Gastrocnemius medialis (tissue), 4 donors: ENCODE results near the gene GJA5. TPM values are rescaled to one million over a fixed set of nuclear protein-coding genes. Genes with fewer than 3 reads are reported as not detected.

Experiments
- ATAC-seq, 2 donors: fragments of 150-250 bp; one replicate each; pipeline ENCODE4 v1.9.1; 2016
- DNase-seq, 2 donors: peaks; one replicate each; pipeline ENCODE4 v3.0.0-alpha.2; 2019
- H3K27ac ChIP-seq, 4 donors: fragments of 200-600 bp; sonication (generic); 1 replicate in 1 of 4; 2 replicates in 3 of 4; pipeline ENCODE4 v1.5.1; 2016 to 2018; ENCODE audit warnings: mild to moderate bottlenecking in 2 of 4, moderate library complexity in 1 of 4
- H3K27me3 ChIP-seq, 3 donors: fragments of 200-600 bp; sonication (generic) in 2 of 3; 1 replicate in 1 of 3; 2 replicates in 2 of 3; pipeline versions ENCODE4 v1.5.1 to v1.6.0; 2016 to 2019; ENCODE audit warnings: mild to moderate bottlenecking in 1 of 3, moderate library complexity in 1 of 3
- H3K36me3 ChIP-seq, 2 donors: fragments of 200-600 bp; sonication (generic) in 1 of 2; one replicate each; pipeline ENCODE4 v1.5.1; 2017 to 2018
- H3K4me1 ChIP-seq, 2 donors: fragments of 200-600 bp; sonication (generic) in 1 of 2; one replicate each; pipeline ENCODE4 v1.5.1; 2016 to 2017; ENCODE audit warnings: mild to moderate bottlenecking in 2 of 2
- H3K4me3 ChIP-seq, 4 donors: fragments of 200-600 bp; sonication (generic) in 3 of 4; 1 replicate in 1 of 4; 2 replicates in 3 of 4; pipeline ENCODE4 v1.5.1; 2016 to 2019; ENCODE audit warnings: mild to moderate bottlenecking in 2 of 4
- H3K9me3 ChIP-seq, 3 donors: fragments of 200-600 bp; sonication (generic) in 2 of 3; 1 replicate in 1 of 3; 2 replicates in 2 of 3; pipeline ENCODE4 v1.5.1; 2016 to 2019
- CTCF ChIP-seq, 5 experiments: fragments of 450-650 bp in 3 of 5; fragments of 200-600 bp in 2 of 5; sonication (generic) in 2 of 5; IDR thresholded peaks in 4 of 5; conservative IDR thresholded peaks in 1 of 5; 1 replicate in 4 of 5; 2 replicates in 1 of 5; pipeline ENCODE4 v1.5.1; 2016 to 2019; ENCODE audit warnings: antibody characterized with exemption in 5 of 5, mild to moderate bottlenecking in 3 of 5, moderate library complexity in 3 of 5
- POLR2A ChIP-seq, 2 donors: fragments of 450-650 bp; IDR thresholded peaks; one replicate each; pipeline ENCODE4 v1.6.1; 2017; ENCODE audit warnings: antibody characterized with exemption in 2 of 2, mild to moderate bottlenecking in 2 of 2, moderate library complexity in 2 of 2
- in situ Hi-C, 4 donors: fragments of 200-750 bp; cut with MboI; loops; one replicate each; pipeline versions ENCODE4 v1.15.0 to v1.8.0; 2017; ENCODE audit warnings: low sequenced_read_pairs in 4 of 4
- intact Hi-C: fragments of 100-400 bp; cut with DNase I; formaldehyde crosslinking; loops from one replicate; pipeline ENCODE4 v1.15.1; 2023; ENCODE audit warnings: low total_unique reads
- total RNA-seq, 4 donors: library from RNA; depleted of rRNA; stranded (reverse); fragments of >200 nt; gene quantifications; one replicate each; pipeline versions ENCODE4 v1.1.0 to v1.2.3, GENCODE V29; 2016

The GJA5 gene
- total RNA-seq, 4 donors from 2014 or later: 1.4 to 7.7 (median 2.6) TPM

GRCh38 chr1:147740391-147740790 is 20.0 kb downstream of the GJA5 start:
- intact Hi-C loops: no loop called here
- no peak overlapping the region for H3K4me3 ChIP-seq
- H3K27ac ChIP-seq: no peak overlapping the region
- H3K36me3 ChIP-seq: no peaks in the 10 kb centered on the region
- no peaks in the 10 kb centered on the region for H3K9me3 ChIP-seq
- DNase-seq (no peak), ATAC-seq (no peak)
- TF ChIP-seq POLR2A (IDR thresholded peaks at IDR 0.05): no peak
- no peak for TF ChIP-seq CTCF (IDR thresholded peaks at IDR 0.05 in 4 of 5, conservative IDR thresholded peaks at IDR 0.05 in 1 of 5)
- H3K4me1 ChIP-seq: no peaks in the 10 kb centered on the region
- no peaks in the 10 kb centered on the region for H3K27me3 ChIP-seq
- in situ Hi-C loops: no loop called here

- in situ Hi-C loops: loop anchor here in 1 of 4 donors (10.0 kb wide), 1 partner anchor 146 kb away; no protein-coding TSS in a partner anchor
- Histone ChIP-seq H3K9me3 (no peaks in the 10 kb centered on the region), H3K4me3 (no peak overlapping the region), H3K27ac (no peak overlapping the region), H3K27me3 (no peaks in the 10 kb centered on the region), H3K4me1 (no peaks in the 10 kb centered on the region), H3K36me3 (no peaks in the 10 kb centered on the region)
- DNase-seq (no peak), ATAC-seq (no peak)
- intact Hi-C loops: no loop called here
- TF ChIP-seq CTCF (IDR thresholded peaks at IDR 0.05 in 4 of 5, conservative IDR thresholded peaks at IDR 0.05 in 1 of 5): no peak
- TF ChIP-seq POLR2A (IDR thresholded peaks at IDR 0.05): no peak
Observed at GRCh38 chr1:147738739-147739476, 21.5 kb downstream of the GJA5 start.

- no peak for TF ChIP-seq CTCF (IDR thresholded peaks at IDR 0.05 in 4 of 5, conservative IDR thresholded peaks at IDR 0.05 in 1 of 5)
- TF ChIP-seq POLR2A (IDR thresholded peaks at IDR 0.05): no peak
- no peak for DNase-seq
- no peak for ATAC-seq
- H3K27ac ChIP-seq: no peak overlapping the region
- intact Hi-C loops (no loop called here), in situ Hi-C loops (loop anchor here in 1 of 4 donors (10.0 kb wide), 1 partner anchor 147 kb away; no protein-coding TSS in a partner anchor)
- no peaks in the 10 kb centered on the region for H3K4me1 ChIP-seq
- no peak overlapping the region for H3K4me3 ChIP-seq
- no peaks in the 10 kb centered on the region for H3K36me3 ChIP-seq
- no peaks in the 10 kb centered on the region for H3K27me3 ChIP-seq
- H3K9me3 ChIP-seq: no peaks in the 10 kb centered on the region
Observed at GRCh38 chr1:147738129-147738528, 22.3 kb downstream of the GJA5 start.

GRCh38 chr1:147736883-147737282 is 23.5 kb downstream of the GJA5 start:
- H3K27me3 ChIP-seq: no peaks in the 10 kb centered on the region
- no peak overlapping the region for H3K27ac ChIP-seq
- no peaks in the 10 kb centered on the region for H3K9me3 ChIP-seq
- in situ Hi-C loops (loop anchor here in 1 of 4 donors (10.0 kb wide), 1 partner anchor 148 kb away; no protein-coding TSS in a partner anchor), intact Hi-C loops (no loop called here)
- H3K36me3 ChIP-seq: no peaks in the 10 kb centered on the region
- TF ChIP-seq CTCF (IDR thresholded peaks at IDR 0.05 in 4 of 5, conservative IDR thresholded peaks at IDR 0.05 in 1 of 5): no peak
- TF ChIP-seq POLR2A (IDR thresholded peaks at IDR 0.05): no peak
- ATAC-seq (no peak), DNase-seq (no peak)
- H3K4me3 ChIP-seq: no peak overlapping the region
- H3K4me1 ChIP-seq: no peaks in the 10 kb centered on the region
